ENCODE results near the gene TVP23B.
"Not testable (repeated sequence)": the region's sequence is repeated elsewhere in the genome, so short reads cannot be mapped to it uniquely, and the experiment has no call there.

DNA sequence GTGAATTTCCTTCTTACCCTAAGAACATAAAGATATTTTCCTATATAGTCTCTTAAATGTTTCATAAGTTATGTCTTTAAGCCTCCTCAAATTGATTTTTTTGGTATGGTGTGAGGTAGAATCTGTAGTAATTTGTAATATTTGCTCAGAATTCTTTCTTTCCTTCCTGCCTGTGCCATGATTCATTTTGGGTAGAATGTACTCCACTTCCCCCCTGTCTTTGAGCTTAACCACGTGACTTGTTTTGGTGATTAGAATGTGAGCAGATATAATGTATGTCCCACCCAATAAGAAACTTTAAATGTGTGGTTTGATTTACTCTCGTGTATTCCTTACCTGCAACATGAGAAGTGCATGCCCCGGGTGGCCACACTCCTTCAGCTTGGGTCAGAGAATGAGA, 40.4 kb downstream of the TVP23B start:
- TF ChIP-seq CTCF, POLR2AphosphoS5 (IDR thresholded peaks at IDR 0.05): not testable (repeated sequence)
